ENCODE data around the gene HPSE2.

DNA sequence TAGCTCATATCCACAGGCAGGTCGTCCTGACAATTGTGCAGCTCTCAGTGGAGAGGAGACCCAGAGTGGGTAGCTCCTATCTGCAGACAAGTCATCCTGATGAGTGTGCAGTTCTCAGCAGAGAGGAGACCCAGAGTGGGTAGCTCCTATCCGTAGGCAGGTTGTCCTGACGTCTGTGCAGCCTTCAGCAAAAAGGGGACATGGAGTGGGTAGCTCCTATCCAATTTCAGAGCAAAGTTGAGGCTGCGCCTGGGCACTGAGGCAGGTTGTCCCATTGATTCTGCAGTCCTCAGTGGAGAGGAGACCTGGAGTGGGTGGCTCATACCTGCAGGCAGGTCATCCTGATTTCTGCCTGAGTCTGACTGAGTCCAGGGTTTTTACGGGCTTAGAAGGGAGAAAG is 111.8 kb downstream of the HPSE2 start:
- TF ChIP-seq, protein P1, sequence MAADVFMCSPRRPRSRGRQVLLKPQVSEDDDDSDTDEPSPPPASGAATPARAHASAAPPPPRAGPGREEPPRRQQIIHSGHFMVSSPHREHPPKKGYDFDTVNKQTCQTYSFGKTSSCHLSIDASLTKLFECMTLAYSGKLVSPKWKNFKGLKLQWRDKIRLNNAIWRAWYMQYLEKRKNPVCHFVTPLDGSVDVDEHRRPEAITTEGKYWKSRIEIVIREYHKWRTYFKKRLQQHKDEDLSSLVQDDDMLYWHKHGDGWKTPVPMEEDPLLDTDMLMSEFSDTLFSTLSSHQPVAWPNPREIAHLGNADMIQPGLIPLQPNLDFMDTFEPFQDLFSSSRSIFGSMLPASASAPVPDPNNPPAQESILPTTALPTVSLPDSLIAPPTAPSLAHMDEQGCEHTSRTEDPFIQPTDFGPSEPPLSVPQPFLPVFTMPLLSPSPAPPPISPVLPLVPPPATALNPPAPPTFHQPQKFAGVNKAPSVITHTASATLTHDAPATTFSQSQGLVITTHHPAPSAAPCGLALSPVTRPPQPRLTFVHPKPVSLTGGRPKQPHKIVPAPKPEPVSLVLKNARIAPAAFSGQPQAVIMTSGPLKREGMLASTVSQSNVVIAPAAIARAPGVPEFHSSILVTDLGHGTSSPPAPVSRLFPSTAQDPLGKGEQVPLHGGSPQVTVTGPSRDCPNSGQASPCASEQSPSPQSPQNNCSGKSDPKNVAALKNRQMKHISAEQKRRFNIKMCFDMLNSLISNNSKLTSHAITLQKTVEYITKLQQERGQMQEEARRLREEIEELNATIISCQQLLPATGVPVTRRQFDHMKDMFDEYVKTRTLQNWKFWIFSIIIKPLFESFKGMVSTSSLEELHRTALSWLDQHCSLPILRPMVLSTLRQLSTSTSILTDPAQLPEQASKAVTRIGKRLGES (CRISPR knock-in tag; IDR thresholded peaks at IDR 0.05; ENCODE audit: borderline replicate concordance) = no peak
- no peak for TF ChIP-seq TCF7 (IDR thresholded peaks at IDR 0.05; ENCODE audit: low read depth)
- TF ChIP-seq SAFB2 (CRISPR knock-in tag; IDR thresholded peaks at IDR 0.05; ENCODE audit: borderline replicate concordance, low read depth) = no peak
- TF ChIP-seq RELA (CRISPR knock-in tag; IDR thresholded peaks at IDR 0.05) = no peak
- TF ChIP-seq POLR2A (IDR thresholded peaks at IDR 0.05; ENCODE audit: insufficient read depth in 1 of 2, low read depth in 2 of 2, low read length in 2 of 2) = no peak
- TF ChIP-seq PITX1 (CRISPR knock-in tag; IDR thresholded peaks at IDR 0.05) = no peak
- TF ChIP-seq, protein P2, sequence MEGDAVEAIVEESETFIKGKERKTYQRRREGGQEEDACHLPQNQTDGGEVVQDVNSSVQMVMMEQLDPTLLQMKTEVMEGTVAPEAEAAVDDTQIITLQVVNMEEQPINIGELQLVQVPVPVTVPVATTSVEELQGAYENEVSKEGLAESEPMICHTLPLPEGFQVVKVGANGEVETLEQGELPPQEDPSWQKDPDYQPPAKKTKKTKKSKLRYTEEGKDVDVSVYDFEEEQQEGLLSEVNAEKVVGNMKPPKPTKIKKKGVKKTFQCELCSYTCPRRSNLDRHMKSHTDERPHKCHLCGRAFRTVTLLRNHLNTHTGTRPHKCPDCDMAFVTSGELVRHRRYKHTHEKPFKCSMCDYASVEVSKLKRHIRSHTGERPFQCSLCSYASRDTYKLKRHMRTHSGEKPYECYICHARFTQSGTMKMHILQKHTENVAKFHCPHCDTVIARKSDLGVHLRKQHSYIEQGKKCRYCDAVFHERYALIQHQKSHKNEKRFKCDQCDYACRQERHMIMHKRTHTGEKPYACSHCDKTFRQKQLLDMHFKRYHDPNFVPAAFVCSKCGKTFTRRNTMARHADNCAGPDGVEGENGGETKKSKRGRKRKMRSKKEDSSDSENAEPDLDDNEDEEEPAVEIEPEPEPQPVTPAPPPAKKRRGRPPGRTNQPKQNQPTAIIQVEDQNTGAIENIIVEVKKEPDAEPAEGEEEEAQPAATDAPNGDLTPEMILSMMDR (CRISPR knock-in tag; IDR thresholded peaks at IDR 0.05) = no peak
- TF ChIP-seq ZNF274 (CRISPR knock-in tag; IDR thresholded peaks at IDR 0.05) = no peak
- TF ChIP-seq SP1 (IDR thresholded peaks at IDR 0.05) = no peak
- no peak for TF ChIP-seq SP1 (CRISPR knock-in tag; IDR thresholded peaks at IDR 0.05)
- no peak for TF ChIP-seq GMEB1 (CRISPR knock-in tag; IDR thresholded peaks at IDR 0.05; ENCODE audit: borderline replicate concordance)
- no peak for TF ChIP-seq BHLHE40 (IDR thresholded peaks at IDR 0.05; ENCODE audit: low read length)
